NT2/D1 (cell line): ENCODE measurements around the gene CDH13.
A peak's percentile ranks its signal among the peaks of the same experiment; 100 is the strongest.

ENCODE experiments used
- DNase-seq: peaks from one replicate; pipeline ENCODE4 v3.0.0-alpha.2; 2011; ENCODE audit warnings: low read depth, low spot score
- H3K27me3 ChIP-seq: 2 replicates; pipeline ENCODE4 v1.6.0; 2011; ENCODE audit warnings: mild to moderate bottlenecking; ENCODE audit not compliant: insufficient read length, insufficient read depth
- H3K36me3 ChIP-seq: 2 replicates; pipeline ENCODE4 v1.6.1; 2011; ENCODE audit warnings: mild to moderate bottlenecking, low read length, mixed read lengths; ENCODE audit not compliant: insufficient read depth, insufficient read length
- H3K4me1 ChIP-seq: 2 replicates; pipeline ENCODE4 v1.5.1; 2011; ENCODE audit not compliant: insufficient read depth, insufficient read length
- H3K4me3 ChIP-seq: 2 replicates; pipeline ENCODE4 v1.5.1; 2011; ENCODE audit warnings: low read depth; ENCODE audit not compliant: insufficient read length
- H3K9ac ChIP-seq: 2 replicates; pipeline ENCODE4 v1.6.0; 2011; ENCODE audit warnings: low read depth; ENCODE audit not compliant: insufficient read length
- H3K9me3 ChIP-seq: 2 replicates; pipeline ENCODE4 v1.5.1; 2011; ENCODE audit warnings: mild to moderate bottlenecking, low read length; ENCODE audit not compliant: insufficient read depth
- SUZ12 ChIP-seq: IDR thresholded peaks from 2 replicates; pipeline ENCODE4 v1.6.1; 2011; ENCODE audit not compliant: insufficient read length, insufficient read depth; ENCODE audit errors: extremely low read depth
- YY1 ChIP-seq: IDR thresholded peaks from 2 replicates; pipeline ENCODE4 v1.6.1; 2011; ENCODE audit not compliant: insufficient read length, insufficient read depth
- ZNF274 ChIP-seq: IDR thresholded peaks from 2 replicates; pipeline ENCODE4 v1.6.1; 2011; ENCODE audit warnings: mild to moderate bottlenecking, low read depth, low read length

CDH13 gene

DNA sequence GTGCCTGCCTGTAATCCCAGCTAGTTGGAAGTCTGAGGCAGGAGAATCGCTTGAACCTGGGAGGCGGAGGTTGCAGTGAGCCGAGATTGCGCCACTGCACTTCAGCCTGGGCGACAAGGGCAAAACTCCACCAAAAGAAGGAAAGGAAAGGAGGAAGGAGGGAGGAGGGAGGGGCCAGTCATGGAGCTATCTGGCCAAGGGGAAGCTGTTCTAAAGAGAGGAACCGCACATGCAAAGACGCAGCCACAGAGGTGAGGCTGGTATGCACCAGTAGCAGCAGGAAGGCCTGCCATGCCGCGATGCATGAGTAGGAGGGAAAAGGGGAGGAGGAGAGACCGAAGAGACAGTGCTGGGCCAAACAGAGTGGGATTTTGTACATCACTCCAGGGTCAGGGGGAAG lies 1216.9 kb downstream of the CDH13 start:
- Histone ChIP-seq H3K36me3 (no peaks in the 10 kb centered on the region), H3K9ac (peak overlapping the region; percentile 44), H3K27me3 (no peaks in the 10 kb centered on the region), H3K4me3 (no peak overlapping the region), H3K4me1 (no peaks in the 10 kb centered on the region), H3K9me3 (peaks cover 27% of the 10 kb centered on the region)
- no peak for DNase-seq
- TF ChIP-seq SUZ12 (no peak), ZNF274 (no peak), YY1 (no peak)

GRCh38 chr16:83845263-83845662 lies 1218.5 kb downstream of the CDH13 start:
- H3K4me3 ChIP-seq: no peak overlapping the region
- H3K9ac ChIP-seq: no peak overlapping the region
- TF ChIP-seq YY1: no peak
- TF ChIP-seq SUZ12: no peak
- TF ChIP-seq ZNF274: no peak
- DNase-seq: no peak
- peaks cover 2% of the 10 kb centered on the region for H3K4me1 ChIP-seq
- H3K36me3 ChIP-seq: no peaks in the 10 kb centered on the region
- no peaks in the 10 kb centered on the region for H3K27me3 ChIP-seq
- H3K9me3 ChIP-seq: peaks cover 15% of the 10 kb centered on the region

DNA sequence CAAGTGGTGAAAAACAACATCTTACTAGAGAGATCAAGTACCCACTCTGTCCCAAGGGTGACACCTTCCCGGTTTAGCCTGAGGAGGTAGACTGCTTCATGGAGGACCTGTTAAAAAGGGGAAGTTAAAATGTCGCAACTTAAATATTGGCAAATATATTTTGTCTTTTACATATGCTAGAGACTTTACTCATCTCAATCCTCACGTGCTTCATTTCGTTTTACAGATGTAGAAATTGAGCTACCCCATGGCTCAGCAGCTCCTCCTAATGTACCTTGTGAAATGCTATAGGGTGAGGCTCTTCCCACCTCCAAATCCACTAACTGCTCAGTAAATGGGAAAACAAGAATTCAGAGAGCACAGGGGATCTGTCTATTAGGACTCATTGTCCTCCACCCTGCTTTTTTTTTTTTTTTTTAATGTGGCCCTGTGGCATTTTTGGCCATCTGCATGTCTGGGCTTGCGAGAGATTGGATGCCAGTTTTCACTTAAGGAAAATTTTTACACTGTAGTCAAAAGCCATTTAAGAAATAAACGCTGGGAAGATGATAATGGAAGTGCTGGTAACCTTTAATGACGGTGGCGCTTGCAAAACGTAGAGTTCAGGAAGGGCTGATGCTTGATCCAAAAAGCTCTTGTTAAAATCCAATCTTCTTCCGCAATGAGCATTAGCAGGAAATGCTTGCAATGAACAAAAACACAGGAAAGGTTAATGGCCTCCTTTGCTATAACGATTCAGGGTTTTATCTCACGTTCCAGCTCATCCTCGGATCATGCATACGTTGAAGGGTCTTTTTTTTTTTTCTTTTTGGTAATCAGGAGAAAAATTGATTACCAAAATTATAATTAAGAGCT lies 1220.8 kb downstream of the CDH13 start:
- Histone ChIP-seq H3K9me3 (no peaks in the 10 kb centered on the region), H3K36me3 (no peaks in the 10 kb centered on the region), H3K27me3 (no peaks in the 10 kb centered on the region), H3K9ac (no peak overlapping the region), H3K4me3 (no peak overlapping the region), H3K4me1 (peaks cover 2% of the 10 kb centered on the region)
- DNase-seq: no peak
- TF ChIP-seq YY1: no peak
- TF ChIP-seq ZNF274: no peak
- TF ChIP-seq SUZ12: no peak

GRCh38 chr16:83849421-83849820 lies 1222.7 kb downstream of the CDH13 start:
- Histone ChIP-seq H3K27me3 (no peaks in the 10 kb centered on the region), H3K4me3 (no peak overlapping the region), H3K9me3 (no peaks in the 10 kb centered on the region), H3K9ac (no peak overlapping the region), H3K4me1 (peaks cover 6% of the 10 kb centered on the region), H3K36me3 (no peaks in the 10 kb centered on the region)
- TF ChIP-seq YY1 (no peak), SUZ12 (no peak), ZNF274 (no peak)
- no peak for DNase-seq
